ENCODE results near the gene PDIK1L. TPM values are rescaled to one million over a fixed set of nuclear protein-coding genes. Genes with fewer than 3 reads are reported as not detected.

Gene PDIK1L
- total RNA-seq, 4 donors from 2014 or later = 5.1 to 6.4 (median 5.7) TPM

- Histone ChIP-seq H3K9me3 (no peaks in the 10 kb centered on the region), H3K4me3 (peak overlapping the region; percentile 54 to 66 (median 63)), H3K27me3 (peaks cover 0 to 15% (median 2%) of the 10 kb centered on the region in 4 donors), H3K36me3 (no peaks in the 10 kb centered on the region), H3K4me1 (peaks cover 29 to 55% (median 33%) of the 10 kb centered on the region in 4 donors), H3K27ac (replicated peaks in 1 of 4) (peak overlapping the region; percentile 47 to 71 (median 60))
- TF ChIP-seq POLR2AphosphoS5 (IDR thresholded peaks at IDR 0.05) (no peak), EP300 (IDR thresholded peaks at IDR 0.05) (no peak), CTCF (IDR thresholded peaks at IDR 0.05) (no peak), POLR2A (IDR thresholded peaks at IDR 0.05; ENCODE audit: low read depth) (no peak)
- intact Hi-C loops (cut with DNase I) = loop anchor here (5.0 kb wide), 2 partner anchors 55 to 125 kb away; no protein-coding TSS in a partner anchor
- no peak for DNase-seq (ENCODE audit: extremely low spot score)
- 38% methylated on average over 21 of the region's 21 CpGs for WGBS
Observed at GRCh38 chr1:26162220-26162709, 50.6 kb downstream of the PDIK1L start.

GRCh38 chr1:26163684-26164035, 52.0 kb downstream of the PDIK1L start:
- Histone ChIP-seq H3K27ac (replicated peaks in 1 of 4) (peak overlapping the region; percentile 72 to 75 (median 75)), H3K36me3 (no peaks in the 10 kb centered on the region), H3K4me1 (peaks cover 29 to 41% (median 33%) of the 10 kb centered on the region in 4 donors), H3K9me3 (no peaks in the 10 kb centered on the region), H3K4me3 (peak overlapping the region; percentile 54 to 62 (median 57)), H3K27me3 (peaks cover 0 to 4% (median 1%) of the 10 kb centered on the region in 4 donors)
- TF ChIP-seq CTCF (IDR thresholded peaks at IDR 0.05) (no peak), POLR2A (IDR thresholded peaks at IDR 0.05; ENCODE audit: low read depth) (no peak), EP300 (IDR thresholded peaks at IDR 0.05) (no peak), POLR2AphosphoS5 (IDR thresholded peaks at IDR 0.05) (no peak)
- DNase-seq (ENCODE audit: extremely low spot score) = no peak
- intact Hi-C loops (cut with DNase I) = loop anchor here (5.0 kb wide), 2 partner anchors 56 to 126 kb away; no protein-coding TSS in a partner anchor
- WGBS = 65% methylated on average over 8 of the region's 9 CpGs

- no peak for DNase-seq (ENCODE audit: extremely low spot score)
- 35% methylated on average over 19 of the region's 72 CpGs for WGBS
- Histone ChIP-seq H3K4me1 (peaks cover 32 to 40% (median 36%) of the 10 kb centered on the region in 4 donors), H3K27ac (replicated peaks in 1 of 4) (peak overlapping the region; percentile 72 to 75 (median 75)), H3K27me3 (peaks cover 0 to 4% (median 0%) of the 10 kb centered on the region in 4 donors), H3K4me3 (peak overlapping the region; percentile 54 to 62 (median 57)), H3K9me3 (no peaks in the 10 kb centered on the region), H3K36me3 (no peaks in the 10 kb centered on the region)
- TF ChIP-seq POLR2AphosphoS5 (IDR thresholded peaks at IDR 0.05) (no peak), POLR2A (IDR thresholded peaks at IDR 0.05; ENCODE audit: low read depth) (no peak), EP300 (IDR thresholded peaks at IDR 0.05) (no peak), CTCF (IDR thresholded peaks at IDR 0.05) (peak; percentile 65 to 89 (median 81))
- intact Hi-C loops (cut with DNase I) = loop anchor here (5.0 kb wide), 2 partner anchors 57 to 127 kb away; no protein-coding TSS in a partner anchor
Observed at GRCh38 chr1:26164036-26164860, 52.6 kb downstream of the PDIK1L start.

GRCh38 chr1:26164861-26165842, 53.5 kb downstream of the PDIK1L start:
- peaks cover 0 to 4% (median 0%) of the 10 kb centered on the region in 4 donors for H3K27me3 ChIP-seq
- H3K27ac ChIP-seq (replicated peaks in 1 of 4) = peak overlapping the region; percentile 72 to 75 (median 75)
- 73% methylated on average over 19 of the region's 19 CpGs for WGBS
- no peaks in the 10 kb centered on the region for H3K36me3 ChIP-seq
- no peak for DNase-seq (ENCODE audit: extremely low spot score)
- H3K9me3 ChIP-seq = no peaks in the 10 kb centered on the region
- H3K4me3 ChIP-seq = peak overlapping the region in 2 of 4 donors; percentile 54 to 60
- peaks cover 37 to 45% (median 38%) of the 10 kb centered on the region in 4 donors for H3K4me1 ChIP-seq
- intact Hi-C loops (cut with DNase I) = loop anchor here (5.0 kb wide), 2 partner anchors 58 to 128 kb away; no protein-coding TSS in a partner anchor
- no peak for TF ChIP-seq EP300 (IDR thresholded peaks at IDR 0.05)
- no peak for TF ChIP-seq CTCF (IDR thresholded peaks at IDR 0.05)
- TF ChIP-seq POLR2AphosphoS5 (IDR thresholded peaks at IDR 0.05) = no peak
- TF ChIP-seq POLR2A (IDR thresholded peaks at IDR 0.05; ENCODE audit: low read depth) = no peak
